ENCODE results near the gene TRIM33.

Gene TRIM33

DNA sequence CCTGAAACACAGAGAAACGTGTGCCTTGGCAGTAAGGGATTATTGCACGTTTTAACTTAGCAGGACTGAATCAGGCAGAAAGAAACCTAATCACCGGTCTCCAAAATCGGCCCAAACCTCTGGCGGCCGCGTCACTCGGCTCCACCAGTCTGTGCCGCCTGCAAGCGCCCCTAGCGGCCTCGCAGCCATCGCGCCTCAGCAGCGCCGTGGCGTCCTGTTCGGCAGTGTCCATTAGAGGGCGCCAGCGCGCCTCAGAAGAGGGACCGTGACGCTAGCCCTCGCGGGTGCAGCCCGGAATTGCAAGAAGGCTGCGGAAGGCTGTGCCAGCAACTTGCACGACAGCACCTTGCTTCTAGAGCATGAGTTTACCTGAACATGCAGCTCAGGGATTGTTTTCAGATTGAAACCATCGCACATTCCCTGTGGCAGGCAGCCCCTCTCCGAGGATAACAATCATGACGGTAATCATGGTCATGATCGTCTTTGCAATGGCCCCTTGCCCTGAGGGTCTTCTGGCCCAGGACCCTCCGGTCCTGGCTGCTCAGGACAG lies 164.4 kb downstream of the TRIM33 start:
- peak; percentile 63 for DNase-seq

DNA sequence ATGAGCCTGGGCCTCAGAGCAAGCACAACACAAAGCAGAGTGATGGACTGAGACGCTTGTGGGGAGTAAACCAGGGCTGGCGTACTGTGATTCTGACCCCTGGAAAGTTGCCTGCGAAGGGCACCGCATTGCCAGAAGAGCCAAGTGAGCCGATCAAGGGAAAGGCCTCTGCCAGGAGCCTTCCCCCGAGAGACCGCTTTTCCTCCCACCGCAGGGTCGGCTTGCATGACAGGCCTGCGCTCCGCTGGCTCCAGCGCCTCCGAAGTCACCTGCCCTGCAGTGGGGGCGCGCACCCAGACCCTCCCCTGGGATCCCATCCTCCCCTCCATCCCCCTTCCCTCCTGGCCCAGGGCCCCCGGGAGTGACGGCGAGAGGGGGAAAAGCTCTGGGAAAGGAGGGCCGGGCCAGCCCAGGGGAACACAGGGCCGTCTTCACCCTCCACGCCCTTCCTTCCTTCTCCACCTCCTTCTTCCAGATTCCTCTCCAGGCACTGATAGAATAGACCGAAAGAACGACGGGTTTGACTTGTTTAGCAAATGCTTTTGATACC lies 165.0 kb downstream of the TRIM33 start:
- no peak for DNase-seq

DNA sequence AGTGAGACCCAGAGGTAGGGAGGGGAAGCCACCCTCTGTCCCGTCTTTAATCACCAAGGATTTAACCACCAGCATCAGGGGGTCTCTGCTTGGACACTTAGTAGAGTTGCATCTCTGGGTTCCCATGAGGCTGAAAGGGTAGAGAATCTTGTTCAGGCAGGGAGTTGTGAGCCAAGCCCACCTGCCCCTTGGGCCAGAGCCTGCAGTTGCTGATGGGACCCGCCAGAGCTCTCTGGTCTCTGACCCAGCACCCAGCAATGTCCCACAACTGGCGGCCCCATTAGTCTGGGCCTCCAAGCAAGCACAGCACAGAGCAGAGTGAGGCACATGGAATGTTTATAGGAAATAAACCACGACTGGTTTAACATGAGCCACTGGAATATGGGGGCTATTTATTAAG lies 166.3 kb downstream of the TRIM33 start:
- DNase-seq, result no peak

All from GF-D8 (cell line).